LoVo (cell line): ENCODE data around the gene TAF4.
"Not testable (repeated sequence)": the region's sequence is repeated elsewhere in the genome, so short reads cannot be mapped to it uniquely, and the experiment has no call there.

ENCODE experiments used
- DNase-seq: peaks from one replicate; pipeline ENCODE4 v3.0.0-alpha.2; 2016; ENCODE audit warnings: low spot score

TAF4 gene

DNA sequence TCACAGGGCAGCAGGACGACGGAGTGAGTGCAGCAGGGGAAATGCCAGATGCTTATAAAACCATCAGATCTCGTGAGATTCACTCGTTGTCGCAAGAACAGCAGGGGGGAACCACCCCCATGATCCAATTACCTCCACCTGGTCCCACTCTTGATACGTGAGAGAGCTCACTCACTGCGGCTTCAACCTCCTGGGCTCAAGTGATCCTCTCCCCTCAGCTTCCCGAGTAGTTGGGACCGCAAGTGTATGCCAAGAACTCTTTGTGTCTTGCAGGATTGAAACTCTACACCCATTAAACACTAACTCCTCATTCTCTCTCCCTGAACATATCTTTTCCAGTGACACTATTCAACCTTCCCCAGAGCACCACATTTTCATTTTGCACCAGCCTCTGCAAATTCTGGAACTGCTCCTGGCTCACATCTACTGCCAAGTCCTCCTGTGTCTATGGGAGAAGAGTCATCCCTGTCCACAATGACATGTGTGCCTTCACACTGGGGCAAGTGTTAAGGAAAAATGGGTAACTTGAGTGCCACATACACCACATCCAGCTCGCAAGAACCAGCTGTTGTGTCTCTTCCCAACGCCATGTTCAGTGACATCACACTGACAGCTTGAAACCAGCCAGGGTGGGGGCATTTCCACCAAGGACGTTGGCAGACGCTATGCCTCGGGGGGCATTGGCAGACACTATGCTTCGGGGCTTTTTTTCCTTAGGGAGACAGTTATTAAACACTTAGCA, 14.7 kb upstream of the TAF4 start:
- no peak for DNase-seq

DNA sequence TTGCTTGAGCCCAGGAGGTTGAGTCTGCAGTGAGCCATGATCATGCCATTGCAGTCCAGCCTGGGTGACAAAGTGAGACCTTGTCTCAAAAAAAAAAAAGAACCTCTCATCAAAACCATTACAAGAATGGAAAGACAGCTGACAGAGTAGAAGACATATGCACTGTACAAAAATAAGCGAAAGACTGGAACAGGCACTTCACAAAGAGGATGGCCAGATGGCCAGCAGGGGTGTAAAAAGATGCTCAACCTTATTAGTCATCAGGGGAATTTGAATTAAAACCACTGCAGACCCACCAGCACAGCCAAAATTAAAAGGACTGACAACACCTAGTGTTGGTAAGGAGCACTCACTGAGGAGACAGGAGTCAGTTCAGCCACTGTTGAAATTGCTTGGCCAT, 13.5 kb upstream of the TAF4 start:
- DNase-seq, result no peak

DNA sequence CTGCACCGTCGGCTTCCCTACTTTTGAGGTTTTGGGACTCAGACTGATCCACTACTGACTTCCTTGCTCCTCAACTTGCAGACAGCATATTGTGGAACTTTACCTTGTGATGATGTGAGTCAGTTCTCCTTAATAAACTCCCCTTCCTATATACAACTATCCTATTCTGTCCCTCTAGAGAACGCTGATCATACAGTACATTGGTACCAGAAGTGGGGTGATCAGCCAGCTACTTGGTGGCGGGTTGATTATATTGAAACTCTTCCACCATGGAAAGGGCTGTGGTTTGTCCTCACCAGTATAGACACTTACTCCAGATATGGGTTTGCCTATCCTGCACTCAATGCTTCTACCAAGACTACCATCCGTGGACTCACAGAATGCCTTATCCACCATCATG, 7.6 kb upstream of the TAF4 start:
- DNase-seq, result no peak

DNA sequence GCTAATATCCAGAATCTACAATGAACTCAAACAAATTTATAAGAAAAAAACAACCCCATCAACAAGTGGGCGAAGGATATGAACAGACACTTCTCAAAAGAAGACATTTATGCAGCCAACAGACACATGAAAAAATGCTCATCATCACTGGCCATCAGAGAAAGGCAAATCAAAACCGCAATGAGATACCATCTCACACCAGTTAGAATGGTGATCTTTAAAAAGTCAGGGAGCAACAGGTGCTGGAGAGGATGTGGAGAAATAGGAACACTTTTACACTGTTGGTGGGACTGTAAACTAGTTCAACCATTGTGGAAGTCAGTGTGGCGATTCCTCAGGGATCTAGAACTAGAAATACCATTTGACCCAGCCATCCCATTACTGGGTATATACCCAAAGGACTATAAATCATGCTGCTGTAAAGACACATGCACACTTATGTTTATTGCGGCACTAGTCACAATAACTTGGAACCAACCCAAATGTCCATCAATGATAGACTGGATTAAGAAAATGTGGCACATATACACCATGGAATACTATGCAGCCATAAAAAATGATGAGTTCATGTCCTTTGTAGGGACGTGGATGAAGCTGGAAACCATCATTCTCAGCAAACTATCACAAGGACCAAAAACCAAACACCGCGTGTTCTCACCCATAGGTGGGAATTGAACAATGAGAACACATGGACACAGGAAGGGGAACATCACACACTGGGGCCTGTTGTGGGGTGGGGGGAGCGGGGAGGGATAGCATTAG, 6.2 kb upstream of the TAF4 start:
- not testable (repeated sequence) for DNase-seq

DNA sequence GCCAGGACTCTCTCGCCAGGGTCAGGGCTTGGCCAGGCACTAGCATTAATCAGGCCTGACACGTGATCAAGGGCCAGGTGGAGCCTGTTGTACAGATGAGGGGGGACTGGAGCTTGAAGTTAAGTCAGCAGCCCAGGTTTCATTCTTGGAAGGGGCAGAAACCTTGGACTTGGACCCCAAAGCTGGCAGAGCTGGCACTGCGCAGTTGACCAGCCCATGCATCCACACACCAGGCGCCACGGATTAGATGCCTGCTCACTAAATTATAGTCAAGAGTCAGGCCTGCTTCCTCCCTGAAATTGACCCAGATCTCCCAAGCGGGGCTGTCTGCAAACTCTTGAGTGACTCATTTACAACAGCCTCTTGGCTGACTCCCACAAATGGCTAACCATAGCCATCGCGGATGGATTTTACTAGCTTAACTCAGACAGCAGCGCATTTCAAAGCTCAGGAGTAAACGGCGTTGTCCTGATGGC, 4.1 kb upstream of the TAF4 start:
- peak; percentile 54 for DNase-seq

GRCh38 chr20:62068997-62069396, 3.3 kb upstream of the TAF4 start:
- no peak for DNase-seq

DNA sequence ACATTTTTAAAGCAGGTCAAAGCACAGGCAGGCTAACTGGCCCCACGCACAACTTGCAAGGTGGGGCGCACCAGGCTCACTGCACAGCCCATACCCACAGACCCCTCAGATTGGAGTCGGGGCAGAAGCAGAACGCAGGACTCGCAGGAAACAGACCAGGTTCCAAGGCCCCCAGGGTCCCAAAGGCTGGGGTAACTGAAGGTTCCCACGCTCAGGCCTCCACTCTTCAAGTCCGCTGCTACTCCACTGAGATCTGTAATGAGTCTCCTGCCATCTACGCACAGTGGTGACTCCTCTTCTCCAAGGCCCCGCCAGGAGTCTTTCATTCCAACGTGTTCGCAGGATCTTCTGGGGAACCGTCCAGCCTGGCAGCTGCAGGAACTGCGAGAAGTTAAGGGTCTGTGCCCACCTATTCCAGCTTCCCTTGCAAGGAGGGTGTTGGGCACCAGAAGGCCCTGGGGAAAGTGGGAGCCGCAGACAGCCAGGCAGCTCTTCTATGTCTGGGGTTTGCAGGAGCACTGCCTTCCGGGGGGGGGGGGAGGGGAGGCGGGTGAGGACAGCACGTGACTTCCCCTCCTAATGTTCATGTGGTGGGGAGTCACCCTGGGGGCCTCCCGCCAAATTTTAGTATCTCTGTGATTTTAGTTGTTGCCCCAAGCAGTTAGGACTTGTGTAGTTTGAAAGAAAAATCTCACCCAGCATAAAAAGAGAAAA, 2.0 kb upstream of the TAF4 start:
- no peak for DNase-seq

DNA sequence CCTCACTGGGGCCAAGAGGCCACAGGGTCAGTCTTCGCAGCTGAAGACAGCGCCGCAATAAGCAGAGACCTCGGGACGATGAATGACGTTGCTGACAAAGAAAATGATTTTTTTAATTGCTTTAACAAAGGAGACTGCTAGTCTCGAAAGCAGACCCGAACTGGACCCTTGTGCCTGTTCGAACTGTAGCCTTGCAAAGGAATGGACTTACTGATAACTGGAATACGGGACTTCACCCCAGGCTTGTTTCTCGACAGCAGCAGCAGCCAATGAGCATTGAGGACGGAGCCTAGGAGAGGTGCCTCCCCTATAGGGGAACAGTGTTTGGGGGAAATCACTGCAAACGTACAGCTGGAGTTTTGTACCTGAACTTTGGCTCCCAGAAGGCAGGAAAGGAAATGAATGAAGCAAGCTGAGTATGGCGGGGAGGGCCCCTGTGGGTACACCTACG, 1.3 kb upstream of the TAF4 start:
- no peak for DNase-seq

GRCh38 chr20:62066339-62066982, 780 bp upstream of the TAF4 start:
- DNase-seq, result peak; percentile 42

DNA sequence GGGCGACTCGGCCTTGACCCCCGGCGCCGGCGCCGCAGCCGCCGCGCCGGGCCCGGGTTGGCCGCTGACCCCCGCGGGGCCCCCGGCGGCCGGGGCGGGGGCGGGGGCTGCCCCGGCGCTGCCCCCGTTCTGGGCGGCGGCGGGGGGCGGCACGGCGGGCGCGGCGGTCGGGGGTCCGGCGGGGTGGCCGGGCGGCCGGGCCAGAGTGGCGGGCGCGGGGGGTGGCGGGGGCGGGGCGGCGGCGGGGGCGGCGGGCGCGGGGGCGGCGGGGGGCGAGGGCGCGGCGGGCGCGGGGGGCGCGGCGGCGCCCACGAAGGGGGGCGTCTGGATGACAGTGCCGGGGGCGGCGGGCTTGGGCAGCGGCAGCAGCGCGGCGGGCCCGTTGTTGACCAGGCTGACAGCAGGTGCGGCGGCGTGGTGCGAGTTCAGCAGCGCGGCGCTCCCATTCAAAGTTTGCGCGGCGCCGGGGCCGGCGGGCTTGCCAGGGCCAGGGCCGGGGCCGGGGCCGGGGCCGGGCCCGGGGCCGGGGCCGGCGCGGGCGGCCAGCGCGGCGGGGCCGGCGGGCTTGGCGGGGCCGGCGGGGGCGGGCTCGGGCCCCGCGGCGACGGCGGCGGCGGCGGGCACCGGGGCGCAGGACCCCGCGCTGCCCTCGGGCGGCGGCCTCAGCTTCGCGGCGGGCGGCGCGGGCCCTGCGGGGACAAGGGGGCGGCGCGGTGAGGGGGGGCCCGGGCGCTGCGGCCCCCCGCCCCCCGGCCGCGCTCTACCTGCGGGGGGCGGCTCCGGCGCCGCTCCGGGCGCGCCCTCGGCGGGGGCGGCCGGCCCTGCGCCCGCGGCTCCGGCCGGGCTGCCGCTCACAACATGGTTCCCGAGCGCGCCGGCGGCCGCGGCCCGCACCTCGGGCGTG, 659 bp downstream of the TAF4 start:
- DNase-seq, result no peak

- DNase-seq, result peak; percentile 9
Measured at GRCh38 chr20:62063981-62064769, 1.5 kb downstream of the TAF4 start.

GRCh38 chr20:62063315-62063980, 2.2 kb downstream of the TAF4 start:
- no peak for DNase-seq

GRCh38 chr20:62062661-62063314, 2.9 kb downstream of the TAF4 start:
- DNase-seq, result no peak

DNA sequence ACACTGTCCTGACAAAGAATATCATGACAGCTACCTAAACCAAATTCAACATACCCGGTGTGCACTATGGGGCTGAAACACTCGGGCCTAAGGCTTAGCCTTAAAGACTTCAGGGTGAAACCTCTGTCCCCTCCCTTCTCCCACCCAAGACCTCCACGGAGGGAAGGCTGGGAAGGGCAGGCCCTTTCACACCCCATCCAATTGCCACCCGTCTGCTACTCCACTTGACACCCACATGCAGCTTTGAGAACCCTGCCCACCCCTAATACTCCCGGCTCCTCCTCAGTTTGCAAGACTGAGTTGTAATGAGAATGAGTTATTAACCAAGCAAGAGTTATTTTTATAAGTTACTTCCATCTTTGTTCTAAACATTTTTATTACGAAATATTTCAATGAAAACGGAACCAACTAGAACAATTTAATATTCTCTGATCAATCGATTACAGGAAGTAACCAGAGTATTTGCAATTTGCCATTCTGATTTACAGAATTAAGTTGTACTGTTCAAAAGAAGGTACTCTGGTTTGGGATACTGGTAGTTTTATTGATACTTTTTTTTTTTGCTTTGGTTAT, 3.7 kb downstream of the TAF4 start:
- no peak for DNase-seq

GRCh38 chr20:62060631-62061541, 4.8 kb downstream of the TAF4 start:
- no peak for DNase-seq

GRCh38 chr20:62059920-62060630, 5.6 kb downstream of the TAF4 start:
- DNase-seq, result no peak

DNA sequence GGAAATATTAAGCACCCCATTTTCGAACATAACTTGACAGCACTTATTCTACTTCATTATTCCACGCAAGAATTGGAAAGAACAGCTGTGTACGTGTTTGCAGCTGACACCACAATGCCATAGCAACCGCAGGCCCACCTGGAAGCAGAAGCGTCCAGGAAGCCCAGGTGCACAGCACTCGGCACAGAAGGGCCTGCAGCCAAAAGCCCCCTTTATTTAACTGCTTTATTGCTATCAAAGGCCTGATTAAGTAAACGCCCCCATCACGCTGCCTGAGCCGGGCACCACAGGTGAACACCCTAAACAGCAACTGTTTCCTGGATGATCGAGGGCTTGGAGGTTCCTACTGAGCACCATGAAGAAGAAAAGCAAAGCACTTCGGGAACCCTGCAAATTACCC, 6.3 kb downstream of the TAF4 start:
- no peak for DNase-seq
